Epithelial cell of esophagus (primary cell): ENCODE data around the gene HYDIN.
"Not testable (repeated sequence)": the region's sequence is repeated elsewhere in the genome, so short reads cannot be mapped to it uniquely, and the experiment has no call there.

ENCODE experiments used
- DNase-seq: peaks from one replicate; pipeline ENCODE4 v3.0.0; 2010; ENCODE audit warnings: low read depth
- H3K4me3 ChIP-seq: 2 replicates; pipeline ENCODE4 v1.5.1; 2011; ENCODE audit warnings: mild to moderate bottlenecking, low read length, control low read depth
- TF ChIP-seq, protein P1 (sequence below): IDR thresholded peaks from 2 replicates; pipeline ENCODE4 v1.5.1; 2011; ENCODE audit warnings: low read depth, mild to moderate bottlenecking, low read length, control low read depth, inconsistent platforms; ENCODE audit not compliant: insufficient read depth; ENCODE audit errors: missing control alignments

HYDIN gene

DNA sequence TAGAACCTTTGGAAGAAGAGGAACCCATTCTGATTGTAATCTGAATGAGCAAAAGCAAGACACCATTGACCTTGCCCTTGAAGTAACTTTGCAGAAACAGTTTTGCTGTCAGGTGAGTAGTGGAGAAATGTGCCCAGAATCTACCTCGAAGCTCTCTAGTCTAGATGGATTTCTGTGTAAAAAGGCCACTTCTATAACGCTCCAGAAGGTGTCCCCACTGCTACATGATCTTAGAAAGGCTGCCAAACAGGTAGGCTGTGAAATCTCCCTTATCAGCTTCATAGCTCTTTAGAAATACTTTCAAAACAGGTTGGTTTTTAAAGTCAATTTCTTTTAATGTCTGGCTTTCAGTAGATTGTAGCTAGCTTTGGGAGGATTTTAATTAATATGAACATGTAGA is 230.8 kb downstream of the HYDIN start:
- TF ChIP-seq, protein P1, sequence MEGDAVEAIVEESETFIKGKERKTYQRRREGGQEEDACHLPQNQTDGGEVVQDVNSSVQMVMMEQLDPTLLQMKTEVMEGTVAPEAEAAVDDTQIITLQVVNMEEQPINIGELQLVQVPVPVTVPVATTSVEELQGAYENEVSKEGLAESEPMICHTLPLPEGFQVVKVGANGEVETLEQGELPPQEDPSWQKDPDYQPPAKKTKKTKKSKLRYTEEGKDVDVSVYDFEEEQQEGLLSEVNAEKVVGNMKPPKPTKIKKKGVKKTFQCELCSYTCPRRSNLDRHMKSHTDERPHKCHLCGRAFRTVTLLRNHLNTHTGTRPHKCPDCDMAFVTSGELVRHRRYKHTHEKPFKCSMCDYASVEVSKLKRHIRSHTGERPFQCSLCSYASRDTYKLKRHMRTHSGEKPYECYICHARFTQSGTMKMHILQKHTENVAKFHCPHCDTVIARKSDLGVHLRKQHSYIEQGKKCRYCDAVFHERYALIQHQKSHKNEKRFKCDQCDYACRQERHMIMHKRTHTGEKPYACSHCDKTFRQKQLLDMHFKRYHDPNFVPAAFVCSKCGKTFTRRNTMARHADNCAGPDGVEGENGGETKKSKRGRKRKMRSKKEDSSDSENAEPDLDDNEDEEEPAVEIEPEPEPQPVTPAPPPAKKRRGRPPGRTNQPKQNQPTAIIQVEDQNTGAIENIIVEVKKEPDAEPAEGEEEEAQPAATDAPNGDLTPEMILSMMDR: peak; percentile 3
- not testable (repeated sequence) for H3K4me3 ChIP-seq
- DNase-seq: peak; percentile 46

DNA sequence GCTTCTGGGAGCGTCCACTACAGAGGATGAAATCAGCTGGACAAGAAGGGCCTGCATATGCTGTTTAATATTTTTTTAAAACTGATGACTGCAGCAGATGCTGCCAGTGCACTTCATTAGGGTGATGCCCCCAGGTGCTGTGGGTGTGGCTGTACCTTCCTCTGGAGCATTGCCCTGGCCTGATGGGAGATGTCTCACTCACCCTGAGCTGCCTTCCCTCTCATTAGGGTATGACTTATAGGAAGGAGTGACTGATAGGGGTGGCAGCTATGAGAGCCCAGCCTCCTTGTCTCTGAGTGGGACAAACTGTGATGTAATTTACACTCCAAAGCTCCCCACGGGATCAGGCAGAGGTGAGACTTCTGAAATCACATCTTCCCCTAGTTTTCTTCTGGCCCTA is 234.7 kb downstream of the HYDIN start:
- H3K4me3 ChIP-seq, DNase-seq: not testable (repeated sequence)

DNA sequence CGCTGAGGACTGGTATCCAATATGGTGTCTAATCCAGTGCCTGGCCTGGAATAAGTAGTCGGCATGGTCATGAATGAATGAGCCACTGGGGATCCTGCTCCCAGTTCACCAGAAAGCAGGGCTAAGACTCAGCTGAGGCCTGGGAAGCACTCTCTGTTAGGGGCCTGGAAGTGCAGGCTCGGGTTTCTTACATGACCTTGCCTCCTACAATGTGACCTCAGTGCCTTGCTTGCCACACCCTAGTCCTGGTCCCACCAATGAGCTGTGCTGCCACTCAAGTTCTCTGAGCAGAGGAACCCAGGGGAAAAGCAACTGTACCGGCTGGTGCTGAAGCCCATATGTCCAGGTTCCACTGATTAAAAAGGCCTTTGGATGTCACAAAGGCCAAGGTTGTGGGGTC is 238.0 kb downstream of the HYDIN start:
- H3K4me3 ChIP-seq, DNase-seq: not testable (repeated sequence)

DNA sequence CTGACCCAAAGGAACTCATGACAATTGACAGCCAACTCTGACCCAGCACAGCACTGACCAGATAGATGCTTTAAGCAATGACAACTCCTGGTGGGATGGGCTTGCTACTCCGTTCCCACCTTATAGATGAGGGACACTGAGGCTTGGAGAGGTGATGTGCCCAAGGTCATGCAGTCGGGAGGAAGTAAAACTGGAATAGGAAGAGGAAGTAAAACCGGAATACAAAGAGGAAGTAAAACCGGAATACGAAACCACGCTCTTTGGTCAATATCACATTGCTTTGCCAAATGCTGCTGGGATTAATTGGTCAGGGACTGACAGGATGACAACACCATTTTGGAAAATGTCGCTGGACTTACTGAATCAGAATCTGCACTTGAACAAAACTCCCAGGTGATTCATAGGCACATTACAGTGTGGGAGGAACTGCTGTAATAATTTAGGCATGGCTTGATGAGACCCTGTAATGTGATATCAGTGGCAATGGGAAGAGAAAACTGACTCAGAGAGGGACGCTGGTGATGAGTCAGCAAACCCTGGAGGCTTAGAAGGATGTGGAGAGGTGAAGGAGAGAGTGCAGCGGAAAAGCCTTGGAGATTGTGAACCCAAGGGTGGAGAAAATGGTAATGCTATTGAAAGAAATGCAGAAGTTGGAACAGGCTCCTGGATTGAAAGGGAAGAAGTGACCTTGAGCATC is 243.4 kb downstream of the HYDIN start:
- DNase-seq, H3K4me3 ChIP-seq: not testable (repeated sequence)

DNA sequence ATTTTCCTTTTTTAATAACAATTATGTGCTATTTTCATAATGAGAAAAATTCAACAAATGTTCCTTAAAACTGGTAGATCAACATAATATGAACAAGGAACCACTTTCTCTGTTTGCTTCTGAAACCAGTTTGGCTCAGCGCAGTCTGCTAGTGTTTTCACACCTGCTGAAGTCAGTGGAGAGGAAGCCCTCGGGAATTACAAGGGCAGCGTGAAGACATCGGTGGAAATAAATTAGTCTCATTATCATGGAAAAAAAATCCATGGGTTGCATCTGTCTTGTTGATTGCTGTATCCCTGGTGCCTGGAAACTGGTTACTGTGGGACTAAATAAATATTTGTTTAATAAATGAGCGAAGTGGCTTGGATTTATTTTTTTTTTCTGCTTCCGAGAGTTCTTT is 245.8 kb downstream of the HYDIN start:
- DNase-seq, H3K4me3 ChIP-seq: not testable (repeated sequence)

DNA sequence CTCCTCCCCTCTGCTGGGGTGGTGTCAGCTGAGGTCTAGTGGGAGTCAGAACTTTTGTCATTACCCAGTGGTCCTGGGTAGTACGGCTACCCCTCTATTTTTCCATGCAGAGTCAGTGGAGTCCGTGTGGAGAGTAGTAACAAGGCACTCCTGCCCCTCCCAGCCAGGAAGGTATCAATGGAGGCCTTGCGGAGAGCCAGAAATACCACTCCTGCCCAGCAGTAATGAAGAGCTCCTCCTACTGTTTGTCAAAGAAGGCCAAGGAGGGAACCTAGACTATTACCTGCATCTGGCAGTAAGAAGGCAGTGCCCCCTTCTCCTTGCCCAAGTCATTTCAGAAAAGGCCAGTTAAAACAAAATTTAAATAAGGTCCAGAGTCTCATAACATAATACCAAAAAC is 262.2 kb downstream of the HYDIN start:
- DNase-seq, H3K4me3 ChIP-seq: not testable (repeated sequence)

DNA sequence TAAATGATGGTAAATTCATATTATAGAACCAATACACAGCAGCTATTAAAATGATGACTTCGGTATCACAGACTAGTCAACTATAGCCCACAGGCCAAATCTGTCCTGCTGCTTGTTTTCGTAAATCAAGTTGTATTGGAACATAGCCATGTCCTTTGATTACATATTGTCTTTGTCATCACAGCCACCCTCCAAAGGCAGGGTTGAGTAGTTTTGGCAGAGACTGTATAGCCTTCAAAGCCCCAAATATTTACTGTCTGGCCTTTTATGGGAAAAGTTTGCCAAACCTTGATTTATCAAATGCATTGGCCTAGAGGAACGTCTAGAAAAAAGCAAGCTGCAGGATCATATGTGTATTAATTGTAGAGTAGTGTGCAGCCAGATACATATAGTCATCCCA is 270.4 kb downstream of the HYDIN start:
- DNase-seq, H3K4me3 ChIP-seq: not testable (repeated sequence)

DNA sequence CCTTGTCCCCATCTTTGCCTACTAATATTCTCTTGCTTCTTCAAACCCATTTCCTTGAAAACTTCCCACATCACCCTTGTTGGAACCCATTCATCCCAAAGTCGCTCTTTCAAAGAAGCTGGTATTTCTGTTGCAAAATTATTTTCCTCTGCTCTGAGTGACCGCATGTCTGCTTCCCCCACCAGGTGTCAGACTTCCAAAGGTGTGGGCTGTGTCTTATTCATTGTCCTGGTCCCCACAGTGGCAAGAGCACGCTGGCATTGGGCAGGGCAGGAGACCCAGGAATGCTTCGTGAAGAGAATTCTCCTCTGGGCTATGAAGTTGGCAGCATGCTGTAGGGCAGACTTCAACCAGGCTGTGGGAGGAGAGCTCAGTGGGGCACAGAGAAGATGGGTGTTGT is 275.6 kb downstream of the HYDIN start:
- H3K4me3 ChIP-seq, DNase-seq: not testable (repeated sequence)

DNA sequence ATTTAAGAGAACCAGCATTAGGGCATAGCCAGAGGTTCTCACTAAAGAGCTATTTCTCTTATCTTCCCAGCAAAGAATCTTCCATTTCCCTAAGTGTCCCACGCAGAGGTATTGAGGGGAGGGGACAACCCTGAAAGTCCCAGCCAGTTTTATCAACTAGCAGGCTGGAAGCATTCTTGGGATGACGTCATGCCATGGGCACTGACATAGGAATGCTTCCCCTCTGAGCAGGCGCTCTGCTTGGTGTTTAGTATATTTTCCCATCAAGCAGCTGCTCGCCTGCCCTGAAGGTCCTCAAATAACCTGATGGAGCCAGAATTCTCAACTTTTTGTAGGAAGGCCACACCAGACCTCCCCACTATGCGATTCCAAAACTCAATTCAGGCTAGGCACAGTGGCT is 276.7 kb downstream of the HYDIN start:
- H3K4me3 ChIP-seq, DNase-seq: not testable (repeated sequence)

DNA sequence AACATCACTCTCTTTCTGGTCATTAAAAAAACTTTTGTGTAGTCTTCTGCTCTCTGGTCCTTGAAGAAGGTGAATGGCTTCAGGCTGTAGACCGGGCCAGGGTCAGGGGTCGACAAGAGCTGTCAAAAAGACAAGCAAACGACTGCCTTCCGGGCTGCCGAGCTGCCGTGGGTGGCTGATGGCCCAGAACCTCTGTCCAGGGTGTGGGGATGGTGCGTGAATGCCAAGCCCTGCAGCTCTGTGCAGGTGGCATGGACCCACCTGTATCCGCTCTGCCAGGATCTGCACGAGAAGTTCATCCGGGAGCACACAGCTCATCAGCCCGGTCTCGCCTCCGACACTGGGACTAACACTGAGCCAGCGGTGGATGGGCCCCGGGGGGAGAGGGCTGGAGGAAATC is 287.0 kb downstream of the HYDIN start:
- not testable (repeated sequence) for H3K4me3 ChIP-seq, DNase-seq

DNA sequence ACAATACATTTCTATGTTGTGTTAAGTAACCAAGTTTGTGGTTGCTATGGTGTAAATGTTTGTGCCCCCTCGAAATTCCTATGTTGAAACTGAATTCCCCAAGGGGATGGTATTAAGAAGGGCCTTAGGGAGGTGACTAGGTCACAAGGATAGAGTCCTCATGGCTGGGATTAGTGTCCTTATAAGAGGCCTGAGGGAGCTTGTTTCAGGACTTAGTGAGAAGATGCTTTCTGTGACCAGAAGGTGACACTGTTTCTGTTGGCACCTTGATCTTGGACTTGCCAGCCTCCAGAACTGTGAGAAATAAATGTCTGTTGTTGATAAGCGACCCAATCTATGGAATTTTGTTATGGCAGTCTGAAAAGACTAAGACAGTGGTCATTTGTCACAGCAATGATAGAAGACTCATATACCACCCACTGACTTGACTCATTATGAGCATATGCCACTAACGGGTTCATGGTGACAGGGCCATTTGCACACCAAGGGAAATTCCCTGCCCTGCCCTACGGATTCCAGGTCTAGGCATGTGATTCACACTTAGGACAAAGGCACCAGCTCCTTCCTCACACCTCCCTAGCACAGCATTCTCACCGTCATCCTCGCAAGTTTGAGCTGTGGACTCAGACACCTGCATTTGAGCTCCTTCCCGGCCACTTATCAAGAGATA is 290.7 kb downstream of the HYDIN start:
- not testable (repeated sequence) for H3K4me3 ChIP-seq, DNase-seq

DNA sequence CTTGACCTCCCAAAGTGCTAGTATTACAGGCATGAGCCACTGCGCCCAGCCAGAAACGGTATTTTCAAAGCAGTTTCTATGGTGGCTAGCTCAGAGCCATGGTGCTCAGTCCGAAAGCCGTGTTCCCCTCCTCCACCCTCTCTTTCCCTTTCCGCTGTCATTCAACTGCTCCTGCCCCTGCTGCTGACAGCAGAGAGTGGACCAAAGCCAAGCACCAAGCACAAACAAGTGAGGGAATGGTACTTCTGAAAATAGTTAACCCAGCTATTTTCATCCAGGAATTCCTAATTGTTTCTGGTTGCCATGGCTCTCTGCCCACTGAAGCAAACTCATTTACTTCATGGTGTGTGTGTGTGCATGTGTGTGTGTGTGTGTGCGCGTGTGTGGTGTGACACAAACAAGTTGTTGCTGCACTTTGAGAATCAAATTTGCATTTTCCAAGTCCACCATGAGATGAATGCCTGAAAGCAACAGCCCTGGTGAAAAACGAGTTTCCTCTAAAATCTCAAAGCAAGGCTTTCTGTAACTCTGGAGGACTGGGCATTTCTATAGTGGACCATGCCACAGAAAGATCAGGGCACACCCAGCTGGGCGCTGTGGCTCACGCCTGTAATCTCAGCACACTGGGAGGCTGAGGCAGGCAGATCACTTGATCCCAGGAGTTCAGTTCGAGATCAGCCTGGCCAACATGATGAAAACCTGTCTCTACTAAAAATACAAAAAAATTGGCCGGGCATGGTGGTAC is 293.6 kb downstream of the HYDIN start:
- not testable (repeated sequence) for H3K4me3 ChIP-seq, DNase-seq

DNA sequence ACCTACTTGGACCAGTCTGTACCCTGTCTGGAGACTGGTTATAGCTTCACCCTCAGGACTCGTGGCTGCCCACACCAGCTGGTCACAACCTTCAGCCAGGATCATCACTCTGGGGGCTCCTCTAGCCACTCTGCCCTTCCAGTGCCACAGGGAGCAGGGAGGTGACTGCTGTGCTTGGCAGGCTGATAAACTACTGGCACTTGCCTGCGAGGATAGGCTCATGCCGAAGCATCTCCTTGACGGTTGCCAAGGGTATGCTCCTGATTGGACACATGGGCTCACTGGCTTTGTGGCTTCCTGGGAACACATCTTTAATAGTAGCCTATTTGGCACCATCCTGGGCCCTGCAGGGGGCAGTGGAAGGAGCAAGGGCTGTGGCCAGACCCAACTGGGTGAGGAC is 295.2 kb downstream of the HYDIN start:
- not testable (repeated sequence) for DNase-seq, H3K4me3 ChIP-seq

DNA sequence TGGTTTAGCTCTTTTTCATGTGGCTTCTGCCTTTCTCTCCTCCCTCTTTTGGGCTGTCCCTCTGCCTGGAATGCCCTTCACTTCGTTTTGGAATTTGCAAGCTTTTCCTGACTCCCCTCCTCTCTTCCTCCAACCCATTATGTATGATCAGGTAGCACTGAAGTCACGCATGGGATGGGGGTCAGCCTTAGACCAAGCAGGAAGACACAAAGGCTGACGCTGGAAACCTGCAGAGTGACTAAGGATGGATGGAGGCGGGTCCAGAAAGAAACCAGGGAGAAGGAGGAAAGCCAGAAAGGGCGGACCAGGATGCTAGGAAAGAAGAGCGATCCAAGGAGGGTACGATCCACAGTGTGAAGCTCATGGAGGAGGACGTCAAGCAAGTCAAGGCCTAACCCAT is 296.8 kb downstream of the HYDIN start:
- not testable (repeated sequence) for DNase-seq, H3K4me3 ChIP-seq

DNA sequence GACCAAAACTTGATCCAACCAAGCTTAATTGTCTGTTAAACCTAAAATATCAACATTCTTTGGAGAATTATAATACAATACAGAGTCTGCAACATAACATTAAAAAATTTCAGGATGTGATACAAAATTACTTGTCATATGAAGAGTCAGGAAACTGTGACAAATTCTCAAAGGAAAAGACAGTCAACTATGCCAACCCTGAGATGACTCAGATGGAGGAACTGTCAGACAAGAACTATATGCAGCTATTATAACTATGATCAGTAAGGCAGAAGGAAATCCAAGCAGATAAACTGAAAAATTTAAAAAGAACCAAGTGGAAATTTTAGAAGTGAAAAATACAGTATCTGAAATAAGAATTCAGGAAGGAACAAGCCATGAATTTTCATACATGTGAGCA is 299.8 kb downstream of the HYDIN start:
- DNase-seq, H3K4me3 ChIP-seq: not testable (repeated sequence)

DNA sequence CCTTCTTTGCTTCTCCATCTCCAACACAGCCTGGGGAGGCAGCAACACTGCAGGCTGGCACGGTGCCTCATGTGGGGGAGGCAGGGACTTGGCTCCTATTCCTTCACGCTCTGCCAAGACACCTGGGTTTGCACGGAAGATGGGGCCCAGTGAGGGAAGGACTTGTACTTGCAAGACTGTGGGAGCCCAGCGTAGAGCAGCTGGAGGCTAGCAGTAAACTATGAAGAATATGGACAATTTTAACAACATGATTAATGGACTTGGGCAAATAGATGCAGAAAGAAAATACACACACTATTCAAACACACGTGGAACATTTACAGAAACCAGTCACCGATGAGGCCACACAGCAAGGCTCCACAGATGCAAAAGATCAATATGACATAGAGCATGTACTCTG is 308.4 kb downstream of the HYDIN start:
- DNase-seq, H3K4me3 ChIP-seq: not testable (repeated sequence)

DNA sequence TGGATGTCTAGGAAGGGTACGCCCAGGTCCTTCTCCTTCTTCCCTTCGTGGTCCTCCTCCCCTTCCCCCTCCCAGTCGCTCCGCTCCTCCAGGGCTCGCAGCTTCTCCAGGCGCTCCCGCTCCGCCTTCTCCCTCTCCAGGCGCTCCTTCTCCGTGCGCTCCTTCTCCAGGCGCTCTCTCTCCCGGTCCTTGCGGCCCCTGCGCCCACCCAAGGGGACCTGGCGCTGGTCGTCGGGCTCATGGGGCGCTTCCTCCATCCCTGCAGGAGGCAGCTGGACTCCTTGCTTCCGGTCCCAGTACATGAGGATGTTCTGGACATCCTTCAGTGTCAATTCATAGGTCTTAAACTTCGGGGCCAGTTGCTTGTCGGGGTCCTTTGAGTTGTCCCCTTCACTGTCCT is 309.9 kb downstream of the HYDIN start:
- not testable (repeated sequence) for H3K4me3 ChIP-seq, DNase-seq

DNA sequence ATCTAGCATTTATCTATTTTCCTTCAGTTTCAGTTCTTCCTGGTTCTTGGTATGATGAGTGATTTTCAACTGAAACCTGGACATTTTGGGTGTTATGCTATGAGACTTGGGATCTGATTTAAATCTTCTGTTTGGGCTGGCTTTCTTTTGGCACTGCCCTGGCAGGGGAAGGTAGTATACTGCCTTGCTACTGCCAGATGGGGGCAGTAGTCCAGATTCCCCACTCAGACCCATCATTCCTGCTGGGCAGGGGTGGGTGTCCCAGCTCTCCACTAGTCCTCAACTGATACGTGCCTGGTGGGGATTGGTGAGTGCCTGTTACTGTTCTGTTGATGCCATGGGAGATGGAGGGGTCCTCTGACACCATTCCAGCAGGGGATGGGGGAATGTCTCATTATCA is 342.3 kb downstream of the HYDIN start:
- not testable (repeated sequence) for H3K4me3 ChIP-seq, DNase-seq

DNA sequence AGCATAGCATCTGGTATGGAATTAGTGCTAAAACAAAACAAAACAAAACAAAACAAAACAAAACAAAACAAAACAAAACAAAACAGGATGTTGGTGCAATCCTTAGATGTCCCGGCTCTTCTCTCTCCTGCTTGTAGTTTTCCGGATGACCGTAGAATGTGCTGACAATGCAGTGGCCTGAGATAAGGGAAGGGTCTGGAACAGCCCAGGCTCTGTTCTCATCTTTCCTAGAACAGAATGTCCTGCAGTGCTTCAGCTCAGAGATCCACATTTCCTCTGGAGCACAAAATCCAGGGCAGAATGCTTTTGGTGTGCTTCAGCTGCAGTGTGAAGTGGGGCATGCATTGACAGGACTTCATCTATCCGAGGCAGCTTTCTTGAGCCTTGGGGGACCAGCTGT is 345.9 kb downstream of the HYDIN start:
- not testable (repeated sequence) for H3K4me3 ChIP-seq, DNase-seq
